A673 (cell line): ENCODE results near the gene RNF44. TPM values are rescaled to one million over a fixed set of nuclear protein-coding genes. Genes with fewer than 3 reads are reported as not detected.

Experiments
- BruUV-seq: library from RNA; stranded (reverse); fragments of 400-500 nt; replicated peaks from 2 replicates; lab custom pipeline; 2021; lab: Mats Ljungman, UMichigan
- CTCF ChIA-PET: fragments of 300-600 bp; sonication (Branson Sonifier 250); formaldehyde crosslinking; loops from one replicate; lab custom pipeline; 2022; ENCODE audit warnings: antibody characterized with exemption; lab: Charles Lee
- POLR2A ChIA-PET: fragments of 300-600 bp; sonication (Branson Sonifier 250); formaldehyde crosslinking; loops from one replicate; lab custom pipeline; 2022; ENCODE audit warnings: antibody characterized with exemption; ENCODE audit not compliant: low non-redundant PET; lab: Charles Lee
- DNase-seq: peaks from one replicate; pipeline ENCODE4 v3.0.0-alpha.2; 2015; ENCODE audit warnings: low spot score
- H3K27ac ChIP-seq: fragments of 200-600 bp; sonication (generic); 2 replicates; pipeline ENCODE4 v1.5.1; 2016; ENCODE audit warnings: mixed run types, low read depth, mild to moderate bottlenecking, mixed read lengths, antibody characterized with exemption, low read length; ENCODE audit not compliant: poor library complexity, severe bottlenecking
- H3K27me3 ChIP-seq: fragments of 200-600 bp; sonication (generic); replicated peaks from 2 replicates; pipeline ENCODE4 v1.6.1; 2017; ENCODE audit warnings: mixed run types, low read depth, mild to moderate bottlenecking, mixed read lengths, antibody characterized with exemption, low read length; ENCODE audit not compliant: insufficient read depth, poor library complexity
- H3K36me3 ChIP-seq: fragments of 200-600 bp; sonication (generic); 2 replicates; pipeline ENCODE4 v1.6.1; 2016; ENCODE audit warnings: mixed run types, mild to moderate bottlenecking, mixed read lengths, antibody characterized with exemption, low read length; ENCODE audit not compliant: insufficient read depth, poor library complexity, severe bottlenecking
- H3K4me1 ChIP-seq: fragments of 200-600 bp; sonication (generic); 2 replicates; pipeline ENCODE4 v1.6.1; 2017; ENCODE audit warnings: mixed run types, mild to moderate bottlenecking, mixed read lengths, antibody characterized with exemption, low read length; ENCODE audit not compliant: insufficient read depth, poor library complexity, severe bottlenecking
- H3K4me3 ChIP-seq: fragments of 200-600 bp; sonication (generic); 2 replicates; pipeline ENCODE4 v1.5.1; 2016; ENCODE audit warnings: low read depth, mixed run types, mild to moderate bottlenecking, mixed read lengths, low read length; ENCODE audit not compliant: poor library complexity, severe bottlenecking
- H3K9me3 ChIP-seq: fragments of 200-600 bp; sonication (generic); 2 replicates; pipeline ENCODE4 v1.6.1; 2016; ENCODE audit warnings: mixed run types, low read depth, mild to moderate bottlenecking, mixed read lengths, antibody characterized with exemption, low read length; ENCODE audit not compliant: poor library complexity, severe bottlenecking
- CTCF ChIP-seq: fragments of 300-800, 200-600 bp; sonication (generic); conservative IDR thresholded peaks from 2 replicates; pipeline ENCODE4 v1.5.1; 2017; ENCODE audit warnings: low read depth, mild to moderate bottlenecking, antibody characterized with exemption, low read length, moderate library complexity, mixed read lengths
- EZH2 ChIP-seq: fragments of 200-600 bp; sonication (generic); IDR thresholded peaks from 2 replicates; pipeline ENCODE4 v1.6.1; 2017; ENCODE audit warnings: borderline replicate concordance, low read depth, mild to moderate bottlenecking, mixed read lengths, antibody characterized with exemption, low read length; ENCODE audit not compliant: poor library complexity, severe bottlenecking
- intact Hi-C: fragments of 100-400 bp; cut with micrococcal nuclease; formaldehyde crosslinking; loops from one replicate; pipeline ENCODE4 v1.10.0; 2022; ENCODE audit not compliant: unreplicated experiment
- total RNA-seq: library from RNA; stranded (reverse); gene quantifications from 2 replicates; pipeline ENCODE4 v1.2.3, GENCODE V29; 2021

The RNF44 gene
- total RNA-seq, 1 experiment from 2014 or later = 92.8 TPM

GRCh38 chr5:176521699-176522263 is 15.4 kb downstream of the RNF44 start:
- intact Hi-C loops = no loop called here
- Histone ChIP-seq H3K4me3 (no peak overlapping the region), H3K36me3 (no peaks in the 10 kb centered on the region), H3K27ac (no peak overlapping the region), H3K27me3 (no peaks in the 10 kb centered on the region), H3K9me3 (no peaks in the 10 kb centered on the region), H3K4me1 (no peaks in the 10 kb centered on the region)
- BruUV-seq = no TSS peak
- no peak for DNase-seq
- POLR2A ChIA-PET = no interaction called here
- CTCF ChIA-PET = no interaction called here
- no peak for TF ChIP-seq CTCF
- no peak for TF ChIP-seq EZH2

- no peak overlapping the region for H3K27ac ChIP-seq
- DNase-seq = no peak
- no peak overlapping the region for H3K4me3 ChIP-seq
- no peaks in the 10 kb centered on the region for H3K36me3 ChIP-seq
- BruUV-seq = no TSS peak
- no peaks in the 10 kb centered on the region for H3K9me3 ChIP-seq
- ChIA-PET CTCF (no interaction called here), POLR2A (no interaction called here)
- intact Hi-C loops = no loop called here
- TF ChIP-seq CTCF = no peak
- no peak for TF ChIP-seq EZH2
- H3K4me1 ChIP-seq = no peaks in the 10 kb centered on the region
- H3K27me3 ChIP-seq = no peaks in the 10 kb centered on the region
These were observed 15.9 kb downstream of the RNF44 start for GRCh38 chr5:176521286-176521685.

- POLR2A ChIA-PET = no interaction called here
- Histone ChIP-seq H3K27me3 (no peaks in the 10 kb centered on the region), H3K36me3 (no peaks in the 10 kb centered on the region), H3K4me1 (no peaks in the 10 kb centered on the region), H3K4me3 (no peak overlapping the region), H3K9me3 (no peaks in the 10 kb centered on the region), H3K27ac (no peak overlapping the region)
- TF ChIP-seq EZH2 (no peak), CTCF (no peak)
- no peak for DNase-seq
- CTCF ChIA-PET = no interaction called here
- intact Hi-C loops = no loop called here
- no TSS peak for BruUV-seq
These were observed 17.1 kb downstream of the RNF44 start for GRCh38 chr5:176519810-176520720.
